ENCODE data around the gene IFT122.

Gene IFT122

GRCh38 chr3:129562803-129563202 is 122.8 kb downstream of the IFT122 start:
- DNase-seq: no peak

- DNase-seq: no peak
Observed at GRCh38 chr3:129563332-129563731, 123.3 kb downstream of the IFT122 start.

- no peak for DNase-seq
Observed at GRCh38 chr3:129563850-129564535, 124.0 kb downstream of the IFT122 start.

- no peak for DNase-seq
Observed at GRCh38 chr3:129564981-129565644, 125.1 kb downstream of the IFT122 start.

- DNase-seq: no peak
Observed at GRCh38 chr3:129565902-129566301, 125.9 kb downstream of the IFT122 start.

GRCh38 chr3:129567176-129567705 is 127.2 kb downstream of the IFT122 start:
- DNase-seq: no peak

- DNase-seq: no peak
Observed at GRCh38 chr3:129567939-129568338, 127.9 kb downstream of the IFT122 start.

- no peak for DNase-seq
Observed at GRCh38 chr3:129569856-129570255, 129.8 kb downstream of the IFT122 start.
